Panc1 (cell line): Measurements from ENCODE around the gene FKBP2.

ENCODE experiments used
- CTCF ChIP-seq: fragments of 450-650 bp; IDR thresholded peaks from 2 replicates; pipeline ENCODE4 v1.5.1; 2017; ENCODE audit warnings: mild to moderate bottlenecking
- POLR2AphosphoS5 ChIP-seq: IDR thresholded peaks from 2 replicates; pipeline ENCODE4 v1.6.1; 2012; ENCODE audit warnings: mild to moderate bottlenecking, low read depth, low read length, moderate library complexity
- REST ChIP-seq, 2 experiments: IDR thresholded peaks; 2 replicates each; pipeline ENCODE4 v1.6.1; 2011 to 2012; ENCODE audit warnings: low read depth in 2 of 2, control low read depth in 1 of 2, low read length in 1 of 2, mild to moderate bottlenecking in 1 of 2, moderate library complexity in 1 of 2; ENCODE audit not compliant: insufficient read depth in 1 of 2

GRCh38 chr11:64224151-64224890, 16.6 kb upstream of the FKBP2 start:
- TF ChIP-seq POLR2AphosphoS5 (no peak), CTCF (no peak), REST (IDR thresholded peaks at IDR 0.05; ENCODE audit: insufficient read depth in 1 of 2, low read depth in 2 of 2, low read length in 1 of 2) (no peak)
